HEK293 (cell line): ENCODE measurements around the gene PAIP2.

Experiments used
- CTCF ChIA-PET: fragments of 350-600 bp; formaldehyde crosslinking; extraction: SDS; loops from one replicate; lab custom pipeline; 2021; ENCODE audit warnings: antibody characterized with exemption; lab: Yijun Ruan, JAX
- POLR2A ChIA-PET: fragments of 300-600 bp; formaldehyde crosslinking; extraction: SDS; loops from one replicate; lab custom pipeline; 2020; ENCODE audit warnings: antibody characterized with exemption, inconsistent platforms; lab: Yijun Ruan, JAX
- H3K27ac ChIP-seq: fragments of 200-500 bp; sonication (Bioruptor generic); 2 replicates; pipeline ENCODE4 v1.5.1; 2014; ENCODE audit warnings: low read depth, low read length, control low read depth, inconsistent platforms; ENCODE audit errors: extremely low read depth
- H3K36me3 ChIP-seq, 2 experiments: fragments of 200-500 bp in 1 of 2; sonication (Bioruptor generic) in 1 of 2; 1 replicate in 1 of 2; 2 replicates in 1 of 2; pipeline ENCODE4 v1.5.1; 2014 to 2017; ENCODE audit warnings: inconsistent platforms in 2 of 2, low read length in 2 of 2; ENCODE audit not compliant: control insufficient read depth in 2 of 2, insufficient read depth in 1 of 2
- H3K4me1 ChIP-seq: fragments of 200-500 bp; sonication (Bioruptor generic); 2 replicates; pipeline ENCODE4 v1.5.1; 2014; ENCODE audit warnings: mild to moderate bottlenecking, low read length, inconsistent platforms; ENCODE audit not compliant: control insufficient read depth, insufficient read depth
- H3K4me3 ChIP-seq: 2 replicates; pipeline ENCODE4 v1.5.1; 2011; ENCODE audit warnings: low read depth, mild to moderate bottlenecking, control low read depth, low read length, moderate library complexity
- H3K9me3 ChIP-seq: fragments of 200-500 bp; sonication (Bioruptor generic); 2 replicates; pipeline ENCODE4 v1.5.1; 2014; ENCODE audit warnings: low read depth, low read length, inconsistent platforms; ENCODE audit not compliant: control insufficient read depth, insufficient read depth
- BCL11B ChIP-seq: fragments of 450-650 bp; formaldehyde crosslinking; IDR thresholded peaks from 2 replicates; pipeline ENCODE4 v1.5.1; 2016; ENCODE audit warnings: low read depth, missing biosample characterization, missing genetic modification characterization
- FEZF1 ChIP-seq: fragments of 450-650 bp; formaldehyde crosslinking; IDR thresholded peaks from 2 replicates; pipeline ENCODE4 v1.5.1; 2016; ENCODE audit warnings: missing biosample characterization, missing genetic modification characterization
- KLF7 ChIP-seq: fragments of 450-650 bp; formaldehyde crosslinking; IDR thresholded peaks from 2 replicates; pipeline ENCODE4 v1.5.1; 2016; ENCODE audit warnings: missing biosample characterization, missing genetic modification characterization, borderline replicate concordance
- REPIN1 ChIP-seq: fragments of 450-650 bp; formaldehyde crosslinking; IDR thresholded peaks from 2 replicates; pipeline ENCODE4 v1.5.1; 2017; ENCODE audit warnings: missing biosample characterization, missing genetic modification characterization, low read depth
- SALL2 ChIP-seq: fragments of 450-650 bp; formaldehyde crosslinking; IDR thresholded peaks from 2 replicates; pipeline ENCODE4 v1.5.0; 2017; ENCODE audit warnings: missing biosample characterization, mild to moderate bottlenecking, missing genetic modification characterization, borderline replicate concordance
- SP7 ChIP-seq: fragments of 450-650 bp; formaldehyde crosslinking; IDR thresholded peaks from 2 replicates; pipeline ENCODE4 v1.5.1; 2016; ENCODE audit warnings: missing biosample characterization, missing genetic modification characterization
- ZBTB1 ChIP-seq: fragments of 450-650 bp; formaldehyde crosslinking; IDR thresholded peaks from 2 replicates; pipeline ENCODE4 v1.5.1; 2016; ENCODE audit warnings: missing biosample characterization, missing genetic modification characterization
- ZBTB17 ChIP-seq: fragments of 450-650 bp; formaldehyde crosslinking; IDR thresholded peaks from 2 replicates; pipeline ENCODE4 v1.5.1; 2016; ENCODE audit warnings: missing biosample characterization, missing genetic modification characterization
- ZBTB20 ChIP-seq: fragments of 450-650 bp; formaldehyde crosslinking; IDR thresholded peaks from 2 replicates; pipeline ENCODE4 v1.5.1; 2016; ENCODE audit warnings: missing biosample characterization, missing genetic modification characterization
- ZFP37 ChIP-seq: fragments of 450-650 bp; formaldehyde crosslinking; IDR thresholded peaks from 2 replicates; pipeline ENCODE4 v1.5.1; 2016; ENCODE audit warnings: missing biosample characterization, missing genetic modification characterization
- ZFP41 ChIP-seq: fragments of 450-650 bp; formaldehyde crosslinking; IDR thresholded peaks from 2 replicates; pipeline ENCODE4 v1.5.1; 2016; ENCODE audit warnings: missing biosample characterization, missing genetic modification characterization, borderline replicate concordance
- ZNF112 ChIP-seq: fragments of 450-650 bp; formaldehyde crosslinking; IDR thresholded peaks from 2 replicates; pipeline ENCODE4 v1.5.0; 2017; ENCODE audit warnings: missing biosample characterization, missing genetic modification characterization
- ZNF169 ChIP-seq: fragments of 450-650 bp; formaldehyde crosslinking; IDR thresholded peaks from 2 replicates; pipeline ENCODE4 v1.5.1; 2016; ENCODE audit warnings: missing biosample characterization, missing genetic modification characterization
- ZNF174 ChIP-seq: fragments of 450-650 bp; formaldehyde crosslinking; IDR thresholded peaks from 2 replicates; pipeline ENCODE4 v1.5.0; 2017; ENCODE audit warnings: missing biosample characterization, mild to moderate bottlenecking, missing genetic modification characterization
- ZNF184 ChIP-seq: fragments of 450-650 bp; IDR thresholded peaks from 2 replicates; pipeline ENCODE4 v1.5.1; 2018; ENCODE audit warnings: missing biosample characterization, mild to moderate bottlenecking, missing genetic modification characterization
- ZNF19 ChIP-seq: fragments of 450-650 bp; formaldehyde crosslinking; IDR thresholded peaks from 2 replicates; pipeline ENCODE4; 2016; ENCODE audit warnings: missing biosample characterization, missing genetic modification characterization, low read depth
- ZNF2 ChIP-seq: fragments of 450-650 bp; formaldehyde crosslinking; IDR thresholded peaks from 2 replicates; pipeline ENCODE4 v1.5.1; 2016; ENCODE audit warnings: missing biosample characterization, missing genetic modification characterization
- ZNF202 ChIP-seq: fragments of 450-650 bp; formaldehyde crosslinking; IDR thresholded peaks from 2 replicates; pipeline ENCODE4 v1.5.1; 2016; ENCODE audit warnings: missing biosample characterization, missing genetic modification characterization, borderline replicate concordance
- ZNF292 ChIP-seq: fragments of 450-650 bp; formaldehyde crosslinking; IDR thresholded peaks from 2 replicates; pipeline ENCODE4 v1.5.1; 2016; ENCODE audit warnings: low read depth, missing biosample characterization, missing genetic modification characterization, borderline replicate concordance
- ZNF335 ChIP-seq: fragments of 450-650 bp; formaldehyde crosslinking; conservative IDR thresholded peaks from 2 replicates; pipeline ENCODE4 v1.5.1; 2016; ENCODE audit warnings: missing biosample characterization, missing genetic modification characterization
- ZNF350 ChIP-seq: fragments of 450-650 bp; formaldehyde crosslinking; IDR thresholded peaks from 2 replicates; pipeline ENCODE4 v1.5.0; 2017; ENCODE audit warnings: missing biosample characterization, mild to moderate bottlenecking, missing genetic modification characterization
- ZNF391 ChIP-seq: fragments of 450-650 bp; formaldehyde crosslinking; IDR thresholded peaks from 2 replicates; pipeline ENCODE4 v1.5.1; 2016; ENCODE audit warnings: low read depth, missing biosample characterization, missing genetic modification characterization, borderline replicate concordance
- ZNF423 ChIP-seq: fragments of 450-650 bp; formaldehyde crosslinking; IDR thresholded peaks from 2 replicates; pipeline ENCODE4 v1.5.1; 2016; ENCODE audit warnings: missing biosample characterization, missing genetic modification characterization
- ZNF530 ChIP-seq: fragments of 450-650 bp; formaldehyde crosslinking; IDR thresholded peaks from 2 replicates; pipeline ENCODE4 v1.5.1; 2016; ENCODE audit warnings: low read depth, missing biosample characterization, missing genetic modification characterization
- ZNF548 ChIP-seq: fragments of 450-650 bp; formaldehyde crosslinking; IDR thresholded peaks from 2 replicates; pipeline ENCODE4 v1.5.1; 2016; ENCODE audit warnings: missing biosample characterization, missing genetic modification characterization
- ZNF585B ChIP-seq: fragments of 450-650 bp; formaldehyde crosslinking; IDR thresholded peaks from 2 replicates; pipeline ENCODE4 v1.5.1; 2016; ENCODE audit warnings: missing biosample characterization, missing genetic modification characterization
- ZNF600 ChIP-seq: fragments of 450-650 bp; formaldehyde crosslinking; IDR thresholded peaks from 2 replicates; pipeline ENCODE4 v1.5.1; 2016; ENCODE audit warnings: missing biosample characterization, missing genetic modification characterization
- ZNF610 ChIP-seq: fragments of 450-650 bp; formaldehyde crosslinking; IDR thresholded peaks from 2 replicates; pipeline ENCODE4 v1.5.1; 2016; ENCODE audit warnings: missing biosample characterization, missing genetic modification characterization, borderline replicate concordance
- ZNF664 ChIP-seq: fragments of 450-650 bp; formaldehyde crosslinking; IDR thresholded peaks from 2 replicates; pipeline ENCODE4 v1.5.1; 2016; ENCODE audit warnings: missing biosample characterization, missing genetic modification characterization
- ZNF707 ChIP-seq: fragments of 450-650 bp; formaldehyde crosslinking; IDR thresholded peaks from 2 replicates; pipeline ENCODE4 v1.5.1; 2016; ENCODE audit warnings: missing biosample characterization, missing genetic modification characterization
- ZNF768 ChIP-seq: fragments of 450-650 bp; formaldehyde crosslinking; IDR thresholded peaks from 2 replicates; pipeline ENCODE4 v1.5.1; 2018; ENCODE audit warnings: missing biosample characterization, mild to moderate bottlenecking, missing genetic modification characterization
- ZNF830 ChIP-seq: fragments of 450-650 bp; IDR thresholded peaks from 2 replicates; pipeline ENCODE4 v1.5.0; 2018; ENCODE audit warnings: missing biosample characterization, missing genetic modification characterization, low read depth, mild to moderate bottlenecking, moderate library complexity
- ZNF843 ChIP-seq: fragments of 450-650 bp; formaldehyde crosslinking; IDR thresholded peaks from 2 replicates; pipeline ENCODE4 v1.5.1; 2016; ENCODE audit warnings: missing biosample characterization, missing genetic modification characterization
- TF ChIP-seq, protein P1 (sequence below): fragments of 450-650 bp; formaldehyde crosslinking; IDR thresholded peaks from 2 replicates; pipeline ENCODE4 v1.5.1; 2016; ENCODE audit warnings: missing biosample characterization, missing genetic modification characterization
- TF ChIP-seq, protein P2 (sequence below): fragments of 450-650 bp; formaldehyde crosslinking; IDR thresholded peaks from 2 replicates; pipeline ENCODE4 v1.5.0; 2017; ENCODE audit warnings: missing biosample characterization, missing genetic modification characterization, borderline replicate concordance

PAIP2 gene

DNA sequence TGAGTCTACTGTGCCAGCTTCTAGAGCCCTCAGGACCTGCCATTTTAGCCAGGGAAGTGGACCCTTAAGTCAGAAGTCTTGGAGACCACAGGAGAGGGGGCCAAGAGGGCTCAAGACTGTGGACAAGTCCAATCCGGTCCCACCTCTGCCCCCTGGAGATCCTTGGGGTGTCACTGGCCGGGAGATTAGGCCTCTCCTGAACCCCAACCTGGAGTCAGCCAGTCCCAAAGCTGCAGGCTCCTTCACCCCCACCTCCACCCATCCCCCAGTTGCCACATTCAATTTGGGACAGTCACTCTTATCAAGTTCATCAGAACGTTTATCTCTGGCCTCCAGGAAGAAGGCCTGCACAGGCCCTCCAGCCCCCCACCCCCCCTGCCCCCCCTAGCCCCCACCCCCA lies 41.2 kb downstream of the PAIP2 start (continued):
- TF ChIP-seq, protein P1, sequence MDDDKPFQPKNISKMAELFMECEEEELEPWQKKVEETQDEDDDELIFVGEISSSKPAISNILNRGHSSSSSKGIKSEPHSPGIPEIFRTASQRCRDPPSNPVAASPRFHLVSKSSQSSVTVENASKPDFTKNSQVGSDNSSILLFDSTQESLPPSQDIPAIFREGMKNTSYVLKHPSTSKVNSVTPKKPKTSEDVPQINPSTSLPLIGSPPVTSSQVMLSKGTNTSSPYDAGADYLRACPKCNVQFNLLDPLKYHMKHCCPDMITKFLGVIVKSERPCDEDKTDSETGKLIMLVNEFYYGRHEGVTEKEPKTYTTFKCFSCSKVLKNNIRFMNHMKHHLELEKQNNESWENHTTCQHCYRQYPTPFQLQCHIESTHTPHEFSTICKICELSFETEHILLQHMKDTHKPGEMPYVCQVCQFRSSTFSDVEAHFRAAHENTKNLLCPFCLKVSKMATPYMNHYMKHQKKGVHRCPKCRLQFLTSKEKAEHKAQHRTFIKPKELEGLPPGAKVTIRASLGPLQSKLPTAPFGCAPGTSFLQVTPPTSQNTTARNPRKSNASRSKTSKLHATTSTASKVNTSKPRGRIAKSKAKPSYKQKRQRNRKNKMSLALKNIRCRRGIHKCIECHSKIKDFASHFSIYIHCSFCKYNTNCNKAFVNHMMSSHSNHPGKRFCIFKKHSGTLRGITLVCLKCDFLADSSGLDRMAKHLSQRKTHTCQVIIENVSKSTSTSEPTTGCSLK, result no peak
- TF ChIP-seq ZNF202 (tag by site-specific recombination), result no peak
- TF ChIP-seq SALL2 (tag by site-specific recombination), result no peak
- no peak for TF ChIP-seq BCL11B (tag by site-specific recombination)
- TF ChIP-seq ZBTB1 (tag by site-specific recombination), result no peak

DNA sequence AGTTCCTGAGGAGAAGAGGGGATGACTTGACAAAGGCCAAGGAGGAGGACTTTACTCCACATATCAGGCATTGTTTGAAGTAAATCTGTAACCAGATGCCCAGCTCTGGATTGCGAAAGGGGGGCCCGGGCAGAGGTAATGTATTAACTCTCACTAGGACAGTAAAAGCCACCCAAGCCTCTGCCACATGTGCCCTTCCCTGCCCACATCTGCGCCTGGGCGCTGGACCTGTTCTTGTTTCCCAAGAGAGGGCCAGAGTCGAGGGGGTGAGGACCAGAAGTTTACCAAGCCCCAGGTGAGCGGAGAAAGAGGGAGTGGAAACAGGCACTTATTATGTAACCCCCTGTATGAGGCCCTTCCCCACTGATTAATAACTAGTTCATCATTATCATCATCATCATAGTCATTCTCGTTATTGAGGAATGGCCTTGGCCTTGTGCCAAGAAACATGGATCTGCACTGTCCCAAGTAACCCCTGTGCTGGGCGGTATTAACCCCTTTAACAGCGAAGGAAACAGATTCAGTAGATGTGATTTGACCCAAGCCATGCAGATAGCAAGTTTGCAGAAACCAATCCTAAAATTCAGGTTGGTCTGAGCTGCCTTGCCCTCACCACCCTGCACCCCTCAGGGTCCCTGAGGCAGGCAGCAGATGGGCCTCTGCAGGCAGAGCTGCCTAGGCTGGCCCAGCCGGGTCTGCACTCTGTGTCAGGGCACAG lies 41.8 kb downstream of the PAIP2 start, which contains the start of gene SLC23A1:
Gene SLC23A1, minus strand, starts transcription at position 23 of the 718 bp plus-strand sequence. CDS start 44 bp downstream, outside the sequence.
- H3K9me3 ChIP-seq, result no peaks in the 10 kb centered on the region
- H3K4me3 ChIP-seq, result no peak within 1 kb of the TSS
- ChIA-PET CTCF (no interaction called here), POLR2A (no interaction called here)
- no peaks in the 10 kb centered on the region for H3K36me3 ChIP-seq
- no peaks in the 10 kb centered on the region for H3K4me1 ChIP-seq
- H3K27ac ChIP-seq, result no peak within 1 kb of the TSS
- TF ChIP-seq ZNF707 (tag by site-specific recombination), result no peak
- TF ChIP-seq ZNF2, result no peak
- TF ChIP-seq ZNF423 (tag by site-specific recombination), result no peak
- no peak for TF ChIP-seq REPIN1 (tag by site-specific recombination)
- TF ChIP-seq ZFP41 (tag by site-specific recombination), result no peak
- no peak for TF ChIP-seq ZNF843 (tag by site-specific recombination)
- TF ChIP-seq ZNF610 (tag by site-specific recombination), result no peak
- no peak for TF ChIP-seq ZNF391
- no peak for TF ChIP-seq ZNF585B
- TF ChIP-seq ZNF530 (tag by site-specific recombination), result no peak
- TF ChIP-seq ZFP37 (tag by site-specific recombination), result no peak
- peak; percentile 40; the same call in 1 of the 2 replicates for TF ChIP-seq ZBTB20 (tag by site-specific recombination)
- no peak for TF ChIP-seq ZNF548 (tag by site-specific recombination)
- no peak for TF ChIP-seq ZNF169
- no peak for TF ChIP-seq ZNF600 (tag by site-specific recombination)
- TF ChIP-seq ZNF202 (tag by site-specific recombination), result no peak
- TF ChIP-seq, protein P2, sequence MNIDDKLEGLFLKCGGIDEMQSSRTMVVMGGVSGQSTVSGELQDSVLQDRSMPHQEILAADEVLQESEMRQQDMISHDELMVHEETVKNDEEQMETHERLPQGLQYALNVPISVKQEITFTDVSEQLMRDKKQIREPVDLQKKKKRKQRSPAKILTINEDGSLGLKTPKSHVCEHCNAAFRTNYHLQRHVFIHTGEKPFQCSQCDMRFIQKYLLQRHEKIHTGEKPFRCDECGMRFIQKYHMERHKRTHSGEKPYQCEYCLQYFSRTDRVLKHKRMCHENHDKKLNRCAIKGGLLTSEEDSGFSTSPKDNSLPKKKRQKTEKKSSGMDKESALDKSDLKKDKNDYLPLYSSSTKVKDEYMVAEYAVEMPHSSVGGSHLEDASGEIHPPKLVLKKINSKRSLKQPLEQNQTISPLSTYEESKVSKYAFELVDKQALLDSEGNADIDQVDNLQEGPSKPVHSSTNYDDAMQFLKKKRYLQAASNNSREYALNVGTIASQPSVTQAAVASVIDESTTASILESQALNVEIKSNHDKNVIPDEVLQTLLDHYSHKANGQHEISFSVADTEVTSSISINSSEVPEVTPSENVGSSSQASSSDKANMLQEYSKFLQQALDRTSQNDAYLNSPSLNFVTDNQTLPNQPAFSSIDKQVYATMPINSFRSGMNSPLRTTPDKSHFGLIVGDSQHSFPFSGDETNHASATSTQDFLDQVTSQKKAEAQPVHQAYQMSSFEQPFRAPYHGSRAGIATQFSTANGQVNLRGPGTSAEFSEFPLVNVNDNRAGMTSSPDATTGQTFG (tag by site-specific recombination), result no peak
- TF ChIP-seq ZNF19 (tag by site-specific recombination), result no peak
- no peak for TF ChIP-seq ZNF768 (tag by site-specific recombination)
- TF ChIP-seq ZNF174, result 0 out of 2 replicates have a peak, but pooled peaks have one; percentile 75
- TF ChIP-seq ZNF184 (tag by site-specific recombination), result no peak; the same call in 1 of the 2 replicates
- no peak for TF ChIP-seq KLF7 (tag by site-specific recombination)
- no peak for TF ChIP-seq ZNF350 (tag by site-specific recombination)
- TF ChIP-seq ZNF664 (tag by site-specific recombination), result no peak
- TF ChIP-seq FEZF1 (tag by site-specific recombination), result no peak
- TF ChIP-seq ZNF292 (tag by site-specific recombination), result no peak
- 0 out of 2 replicates have a peak, but pooled peaks have one; percentile 32 for TF ChIP-seq ZBTB17 (tag by site-specific recombination)
- 0 out of 2 replicates have a peak, but pooled peaks have one; percentile 52 for TF ChIP-seq ZNF112
- TF ChIP-seq SP7, result no peak
- peak; percentile 34 for TF ChIP-seq ZNF335 (tag by site-specific recombination)
- TF ChIP-seq ZNF830, result no peak
